Neural cell (in vitro differentiated cells): Measurements from ENCODE around the gene RBM20. TPM values are rescaled to one million over a fixed set of nuclear protein-coding genes. Genes with fewer than 3 reads are reported as not detected.
"Not testable (repeated sequence)": the region's sequence is repeated elsewhere in the genome, so short reads cannot be mapped to it uniquely, and the experiment has no call there.

ENCODE experiments used
- H2AFZ ChIP-seq: fragments of 200-600, 300-800 bp; sonication (generic), shearing (Covaris generic); 2 replicates; pipeline ENCODE4 v1.6.0; 2014; ENCODE audit warnings: low read depth, mild to moderate bottlenecking, antibody characterized with exemption, low read length, moderate library complexity
- H3F3A ChIP-seq: fragments of 200-600 bp; shearing (Covaris generic); 2 replicates; pipeline ENCODE4 v1.6.1; 2016; ENCODE audit warnings: mild to moderate bottlenecking, moderate library complexity, mixed read lengths, antibody characterized with exemption, low read length; ENCODE audit not compliant: insufficient read depth, poor library complexity, severe bottlenecking
- H3K27ac ChIP-seq: fragments of 200-600, 300-800 bp; sonication (generic), shearing (Covaris generic); 2 replicates; pipeline ENCODE4 v1.5.1; 2014; ENCODE audit warnings: mild to moderate bottlenecking, low read length, moderate library complexity
- H3K27me3 ChIP-seq: fragments of 300-800, 200-600 bp; sonication (generic), shearing (Covaris generic); 2 replicates; pipeline ENCODE4 v1.6.0; 2014; ENCODE audit warnings: mild to moderate bottlenecking, low read depth, low read length, moderate library complexity; ENCODE audit not compliant: insufficient read depth
- H3K36me3 ChIP-seq: fragments of 300-800, 200-600 bp; sonication (generic), shearing (Covaris generic); 2 replicates; pipeline ENCODE4 v1.5.1; 2014; ENCODE audit warnings: mild to moderate bottlenecking, antibody characterized with exemption, low read length, moderate library complexity; ENCODE audit not compliant: insufficient read depth
- H3K4me2 ChIP-seq: fragments of 300-800, 200-600 bp; sonication (generic), shearing (Covaris generic); 2 replicates; pipeline ENCODE4 v1.6.0; 2014; ENCODE audit warnings: mild to moderate bottlenecking, low read length
- H3K4me3 ChIP-seq: fragments of 300-800, 200-600 bp; sonication (generic), shearing (Covaris generic); 2 replicates; pipeline ENCODE4 v1.5.1; 2014; ENCODE audit warnings: mild to moderate bottlenecking, low read length, moderate library complexity
- H3K79me2 ChIP-seq: fragments of 200-600 bp; shearing (Covaris generic); replicated peaks from 2 replicates; pipeline ENCODE4 v1.6.0; 2014; ENCODE audit warnings: mild to moderate bottlenecking, low read length, moderate library complexity; ENCODE audit not compliant: insufficient read depth
- H3K9ac ChIP-seq: fragments of 300-800, 200-600 bp; sonication (generic), shearing (Covaris generic); 2 replicates; pipeline ENCODE4 v1.6.1; 2016; ENCODE audit warnings: mild to moderate bottlenecking, low read length, mixed read lengths
- H3K9me2 ChIP-seq: fragments of 200-600 bp; shearing (Covaris generic); 2 replicates; pipeline ENCODE4 v1.6.1; 2016; ENCODE audit warnings: mild to moderate bottlenecking, low read length, mixed read lengths; ENCODE audit not compliant: insufficient read depth
- H3K9me3 ChIP-seq: fragments of 200-600, 300-800 bp; sonication (generic), shearing (Covaris generic); 2 replicates; pipeline ENCODE4 v1.6.1; 2016; ENCODE audit warnings: mild to moderate bottlenecking, mixed run types, low read length, moderate library complexity, mixed read lengths
- H4K20me1 ChIP-seq: fragments of 200-600 bp; shearing (Covaris generic); 2 replicates; pipeline ENCODE4 v1.6.1; 2016; ENCODE audit warnings: mild to moderate bottlenecking, mixed run types; ENCODE audit not compliant: insufficient read depth
- EP300 ChIP-seq: fragments of 450-650 bp; conservative IDR thresholded peaks from 2 replicates; pipeline ENCODE4 v1.6.1; 2014; ENCODE audit warnings: antibody characterized with exemption, mild to moderate bottlenecking, moderate library complexity; ENCODE audit not compliant: poor library complexity, severe bottlenecking
- EZH2 ChIP-seq: fragments of 200-600, 300-800 bp; shearing (Covaris generic), sonication (generic); IDR thresholded peaks from 2 replicates; pipeline ENCODE4 v1.6.1; 2014; ENCODE audit warnings: antibody characterized with exemption, low read length, borderline replicate concordance, mild to moderate bottlenecking; ENCODE audit not compliant: insufficient read depth, poor library complexity, severe bottlenecking
- MXI1 ChIP-seq: fragments of 450-650 bp; conservative IDR thresholded peaks from 2 replicates; pipeline ENCODE4 v1.6.1; 2014; ENCODE audit warnings: antibody characterized with exemption, mild to moderate bottlenecking; ENCODE audit not compliant: poor library complexity, severe bottlenecking
- POLR2AphosphoS5 ChIP-seq: IDR thresholded peaks from 2 replicates; pipeline ENCODE4 v1.6.1; 2012
- RAD21 ChIP-seq: fragments of 450-650 bp; conservative IDR thresholded peaks from 2 replicates; pipeline ENCODE4 v1.6.1; 2014; ENCODE audit warnings: antibody characterized with exemption, mild to moderate bottlenecking, moderate library complexity
- SMC3 ChIP-seq: fragments of 450-650 bp; conservative IDR thresholded peaks from 2 replicates; pipeline ENCODE4 v1.6.1; 2014; ENCODE audit warnings: antibody characterized with exemption, mild to moderate bottlenecking, moderate library complexity; ENCODE audit not compliant: poor library complexity
- TAF1 ChIP-seq: IDR thresholded peaks from 2 replicates; pipeline ENCODE4 v1.6.1; 2012; ENCODE audit warnings: low read depth
- polyA plus RNA-seq: library from polyadenylated mRNA; depleted of rRNA; stranded (reverse); fragments of >200 nt; gene quantifications from 2 replicates; pipeline ENCODE4 v1.2.3, GENCODE V29; 2014
- TF ChIP-seq, protein P1 (sequence below): IDR thresholded peaks from 2 replicates; pipeline ENCODE4 v1.6.1; 2012; ENCODE audit warnings: borderline replicate concordance
- TF ChIP-seq, protein P2 (sequence below): fragments of 450-650 bp; IDR thresholded peaks from 2 replicates; pipeline ENCODE4 v1.5.1; 2014; ENCODE audit warnings: antibody characterized with exemption, mild to moderate bottlenecking, moderate library complexity; ENCODE audit not compliant: poor library complexity, severe bottlenecking

Gene RBM20
- polyA plus RNA-seq, 1 donor from 2014 or later = 0.07 TPM

DNA sequence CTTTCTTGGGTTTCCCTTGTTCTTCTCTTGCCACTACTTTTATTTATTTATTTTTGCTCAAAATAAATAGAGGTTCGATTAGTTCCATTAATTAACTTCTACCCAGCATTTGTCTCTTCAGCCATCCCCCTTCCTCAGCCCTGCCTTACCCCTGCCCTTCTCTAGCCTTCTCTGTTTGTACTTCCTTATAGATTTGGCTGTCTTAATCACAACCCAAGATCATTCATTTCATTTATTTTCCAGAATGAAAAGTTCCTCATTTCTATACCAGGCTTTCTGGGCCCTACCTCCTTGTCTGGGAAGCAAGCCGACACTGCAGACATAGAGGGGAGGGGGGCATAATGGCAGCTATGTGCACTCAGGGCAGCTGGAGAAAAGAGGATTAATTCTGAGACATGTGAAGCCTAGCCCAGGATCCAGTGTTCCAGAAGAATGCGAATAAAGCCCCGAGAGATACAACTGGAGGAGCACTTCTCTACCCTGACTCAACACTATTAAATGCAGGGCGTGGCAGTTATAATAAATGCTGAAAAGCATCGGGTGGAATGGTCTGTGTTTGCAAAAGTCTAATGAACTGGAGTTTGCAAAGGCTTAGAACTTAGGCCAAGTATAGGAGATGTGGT, 221.2 kb downstream of the RBM20 start:
- Histone ChIP-seq H3K79me2 (no peaks in the 10 kb centered on the region), H2AFZ (no peak overlapping the region), H3K9me3 (no peaks in the 10 kb centered on the region), H3K9ac (no peak overlapping the region), H3K4me3 (no peak overlapping the region), H3K4me2 (no peak overlapping the region), H3F3A (no peaks in the 10 kb centered on the region), H4K20me1 (no peaks in the 10 kb centered on the region), H3K27ac (no peak overlapping the region), H3K27me3 (no peaks in the 10 kb centered on the region), H3K9me2 (no peaks in the 10 kb centered on the region), H3K36me3 (no peaks in the 10 kb centered on the region)
- TF ChIP-seq RAD21 (no peak), POLR2AphosphoS5 (no peak), SMC3 (no peak), TAF1 (no peak), MXI1 (no peak)

DNA sequence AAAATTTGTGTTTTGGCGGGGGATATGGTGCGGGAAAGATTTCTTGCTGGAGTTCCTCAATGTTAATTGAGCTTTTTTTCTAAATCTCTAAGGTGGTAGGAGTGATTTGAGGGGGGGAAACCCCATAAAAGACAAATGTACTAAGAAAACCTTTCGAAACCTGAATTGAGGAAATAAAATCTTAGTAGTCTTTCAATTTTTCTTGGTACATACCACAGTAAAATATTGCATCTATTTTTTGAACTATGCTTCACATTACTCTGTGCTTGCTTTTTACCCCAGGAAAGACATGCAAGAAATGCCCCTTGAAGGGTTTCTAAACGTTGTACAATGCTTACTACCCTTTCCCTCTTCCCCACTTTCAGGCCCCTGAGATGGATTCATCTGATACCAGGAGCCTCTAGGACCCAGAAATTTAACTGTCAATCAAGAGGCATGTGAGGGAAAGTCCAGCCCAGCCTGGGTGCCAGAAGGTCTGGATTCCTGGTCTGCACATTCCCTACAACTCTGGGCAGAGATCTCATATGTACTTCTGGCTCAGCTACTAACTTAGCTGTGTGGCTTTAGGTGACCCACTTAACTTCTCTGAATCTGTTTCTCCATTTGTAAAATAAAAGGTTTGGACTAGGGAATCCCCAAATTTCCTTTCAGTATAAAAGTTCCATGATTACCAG, 221.8 kb downstream of the RBM20 start:
- no peaks in the 10 kb centered on the region for H4K20me1 ChIP-seq
- H3K79me2 ChIP-seq = no peaks in the 10 kb centered on the region
- H2AFZ ChIP-seq = no peak overlapping the region
- no peak overlapping the region for H3K9ac ChIP-seq
- H3K27ac ChIP-seq = no peak overlapping the region
- H3K27me3 ChIP-seq = no peaks in the 10 kb centered on the region
- no peaks in the 10 kb centered on the region for H3K36me3 ChIP-seq
- no peaks in the 10 kb centered on the region for H3K9me2 ChIP-seq
- H3K9me3 ChIP-seq = no peaks in the 10 kb centered on the region
- no peak overlapping the region for H3K4me2 ChIP-seq
- H3K4me3 ChIP-seq = no peak overlapping the region
- no peak for TF ChIP-seq EP300
- no peak for TF ChIP-seq RAD21
- TF ChIP-seq POLR2AphosphoS5 = no peak
- TF ChIP-seq MXI1 = no peak
- no peak for TF ChIP-seq EZH2
- TF ChIP-seq, protein P1, sequence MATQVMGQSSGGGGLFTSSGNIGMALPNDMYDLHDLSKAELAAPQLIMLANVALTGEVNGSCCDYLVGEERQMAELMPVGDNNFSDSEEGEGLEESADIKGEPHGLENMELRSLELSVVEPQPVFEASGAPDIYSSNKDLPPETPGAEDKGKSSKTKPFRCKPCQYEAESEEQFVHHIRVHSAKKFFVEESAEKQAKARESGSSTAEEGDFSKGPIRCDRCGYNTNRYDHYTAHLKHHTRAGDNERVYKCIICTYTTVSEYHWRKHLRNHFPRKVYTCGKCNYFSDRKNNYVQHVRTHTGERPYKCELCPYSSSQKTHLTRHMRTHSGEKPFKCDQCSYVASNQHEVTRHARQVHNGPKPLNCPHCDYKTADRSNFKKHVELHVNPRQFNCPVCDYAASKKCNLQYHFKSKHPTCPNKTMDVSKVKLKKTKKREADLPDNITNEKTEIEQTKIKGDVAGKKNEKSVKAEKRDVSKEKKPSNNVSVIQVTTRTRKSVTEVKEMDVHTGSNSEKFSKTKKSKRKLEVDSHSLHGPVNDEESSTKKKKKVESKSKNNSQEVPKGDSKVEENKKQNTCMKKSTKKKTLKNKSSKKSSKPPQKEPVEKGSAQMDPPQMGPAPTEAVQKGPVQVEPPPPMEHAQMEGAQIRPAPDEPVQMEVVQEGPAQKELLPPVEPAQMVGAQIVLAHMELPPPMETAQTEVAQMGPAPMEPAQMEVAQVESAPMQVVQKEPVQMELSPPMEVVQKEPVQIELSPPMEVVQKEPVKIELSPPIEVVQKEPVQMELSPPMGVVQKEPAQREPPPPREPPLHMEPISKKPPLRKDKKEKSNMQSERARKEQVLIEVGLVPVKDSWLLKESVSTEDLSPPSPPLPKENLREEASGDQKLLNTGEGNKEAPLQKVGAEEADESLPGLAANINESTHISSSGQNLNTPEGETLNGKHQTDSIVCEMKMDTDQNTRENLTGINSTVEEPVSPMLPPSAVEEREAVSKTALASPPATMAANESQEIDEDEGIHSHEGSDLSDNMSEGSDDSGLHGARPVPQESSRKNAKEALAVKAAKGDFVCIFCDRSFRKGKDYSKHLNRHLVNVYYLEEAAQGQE = no peak
- TF ChIP-seq TAF1 = no peak
- TF ChIP-seq SMC3 = no peak
- TF ChIP-seq, protein P2, sequence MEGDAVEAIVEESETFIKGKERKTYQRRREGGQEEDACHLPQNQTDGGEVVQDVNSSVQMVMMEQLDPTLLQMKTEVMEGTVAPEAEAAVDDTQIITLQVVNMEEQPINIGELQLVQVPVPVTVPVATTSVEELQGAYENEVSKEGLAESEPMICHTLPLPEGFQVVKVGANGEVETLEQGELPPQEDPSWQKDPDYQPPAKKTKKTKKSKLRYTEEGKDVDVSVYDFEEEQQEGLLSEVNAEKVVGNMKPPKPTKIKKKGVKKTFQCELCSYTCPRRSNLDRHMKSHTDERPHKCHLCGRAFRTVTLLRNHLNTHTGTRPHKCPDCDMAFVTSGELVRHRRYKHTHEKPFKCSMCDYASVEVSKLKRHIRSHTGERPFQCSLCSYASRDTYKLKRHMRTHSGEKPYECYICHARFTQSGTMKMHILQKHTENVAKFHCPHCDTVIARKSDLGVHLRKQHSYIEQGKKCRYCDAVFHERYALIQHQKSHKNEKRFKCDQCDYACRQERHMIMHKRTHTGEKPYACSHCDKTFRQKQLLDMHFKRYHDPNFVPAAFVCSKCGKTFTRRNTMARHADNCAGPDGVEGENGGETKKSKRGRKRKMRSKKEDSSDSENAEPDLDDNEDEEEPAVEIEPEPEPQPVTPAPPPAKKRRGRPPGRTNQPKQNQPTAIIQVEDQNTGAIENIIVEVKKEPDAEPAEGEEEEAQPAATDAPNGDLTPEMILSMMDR = no peak
- H3F3A ChIP-seq = no peaks in the 10 kb centered on the region

DNA sequence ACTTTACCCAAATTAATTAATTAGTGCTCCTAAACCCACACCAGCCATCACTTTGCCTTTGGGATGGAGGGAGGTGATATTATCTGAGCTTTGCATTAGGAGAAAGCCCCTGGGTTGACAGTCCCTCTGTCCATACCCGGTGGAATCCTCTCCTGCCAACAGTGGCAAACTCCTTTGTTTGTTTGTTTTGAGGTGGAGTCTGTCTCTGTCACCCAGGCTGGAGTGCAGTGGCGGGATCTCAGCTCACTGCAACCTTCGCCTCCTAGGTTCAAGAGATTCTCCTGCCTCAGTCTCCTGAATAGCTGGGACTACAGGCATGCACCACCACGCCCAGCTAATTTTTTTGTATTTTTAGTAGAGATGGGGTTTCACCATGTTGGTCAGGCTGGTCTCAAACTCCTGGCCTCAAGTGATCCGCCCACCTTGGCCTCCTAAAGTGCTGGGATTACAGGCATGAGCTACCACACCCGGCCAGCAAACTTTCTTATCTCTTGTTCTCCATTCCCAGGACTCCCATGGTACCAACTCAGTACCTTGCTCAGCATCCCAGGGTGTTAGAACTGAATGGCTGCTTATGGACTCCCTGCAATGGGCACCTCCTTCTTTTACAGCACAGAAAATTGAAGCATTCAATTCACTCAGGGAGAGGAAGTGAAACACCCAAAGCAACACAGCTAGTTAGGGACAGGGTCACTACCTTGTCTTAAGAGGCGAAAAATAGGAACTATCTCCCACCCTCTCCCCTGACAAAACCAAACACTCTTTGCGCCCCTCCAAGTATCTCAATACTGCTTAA, 223.1 kb downstream of the RBM20 start:
- H2AFZ ChIP-seq, H3K27ac ChIP-seq: not testable (repeated sequence)

More for the DNA sequence above, 223.1 kb downstream of the RBM20 start:
- H3K27me3 ChIP-seq, H3F3A ChIP-seq, H4K20me1 ChIP-seq, H3K4me3 ChIP-seq, H3K36me3 ChIP-seq, H3K9me2 ChIP-seq, H3K9me3 ChIP-seq, H3K79me2 ChIP-seq, H3K4me2 ChIP-seq, H3K9ac ChIP-seq: not testable (repeated sequence)
